HUES48 (cell line): ENCODE data around the gene CINP.
"Not testable (repeated sequence)": the region's sequence is repeated elsewhere in the genome, so short reads cannot be mapped to it uniquely, and the experiment has no call there.

Experiments used
- H3K27ac ChIP-seq: one replicate; pipeline ENCODE4 v1.7.0; 2013; ENCODE audit warnings: low read depth, low read length, inconsistent platforms
- H3K27me3 ChIP-seq: 2 replicates; pipeline ENCODE4 v1.6.1; 2013; ENCODE audit warnings: mild to moderate bottlenecking, low read length; ENCODE audit not compliant: control insufficient read depth, insufficient read depth
- H3K36me3 ChIP-seq: 2 replicates; pipeline ENCODE4 v1.6.1; 2013; ENCODE audit warnings: low read length; ENCODE audit not compliant: control insufficient read depth, insufficient read depth
- H3K4me1 ChIP-seq: 2 replicates; pipeline ENCODE4 v1.6.1; 2013; ENCODE audit warnings: mild to moderate bottlenecking, low read length; ENCODE audit not compliant: control insufficient read depth, insufficient read depth
- H3K4me3 ChIP-seq: 2 replicates; pipeline ENCODE4 v1.5.1; 2013; ENCODE audit warnings: mild to moderate bottlenecking, low read depth, low read length
- H3K9ac ChIP-seq: 2 replicates; pipeline ENCODE4 v1.6.1; 2013; ENCODE audit warnings: mild to moderate bottlenecking, low read depth, low read length, moderate library complexity
- H3K9me3 ChIP-seq: 2 replicates; pipeline ENCODE4 v1.6.1; 2013; ENCODE audit warnings: low read length; ENCODE audit not compliant: control insufficient read depth, insufficient read depth

The CINP gene

GRCh38 chr14:102356280-102356679 is 6.4 kb downstream of the CINP start:
- H3K36me3 ChIP-seq = peaks cover 58% of the 10 kb centered on the region
- H3K9me3 ChIP-seq = no peaks in the 10 kb centered on the region

GRCh38 chr14:102353126-102353619 is 9.5 kb downstream of the CINP start:
- H3K36me3 ChIP-seq = peaks cover 65% of the 10 kb centered on the region
- no peaks in the 10 kb centered on the region for H3K27me3 ChIP-seq
- no peak overlapping the region for H3K27ac ChIP-seq
- no peak overlapping the region for H3K9ac ChIP-seq
- no peaks in the 10 kb centered on the region for H3K9me3 ChIP-seq
- H3K4me1 ChIP-seq = no peaks in the 10 kb centered on the region
- H3K4me3 ChIP-seq = no peak overlapping the region

More at GRCh38 chr14:102356280-102356679, 6.4 kb downstream of the CINP start:
- H3K4me3 ChIP-seq = no peak overlapping the region
- H3K4me1 ChIP-seq = no peaks in the 10 kb centered on the region
- no peak overlapping the region for H3K9ac ChIP-seq
- no peaks in the 10 kb centered on the region for H3K27me3 ChIP-seq
- H3K27ac ChIP-seq = no peak overlapping the region

- Histone ChIP-seq H3K36me3 (peaks cover 64% of the 10 kb centered on the region), H3K9me3 (no peaks in the 10 kb centered on the region), H3K4me1 (no peaks in the 10 kb centered on the region), H3K27ac (no peak overlapping the region), H3K4me3 (no peak overlapping the region), H3K9ac (no peak overlapping the region), H3K27me3 (no peaks in the 10 kb centered on the region)
These were observed 10.5 kb downstream of the CINP start for GRCh38 chr14:102352213-102352612.

GRCh38 chr14:102351593-102351992 is 11.1 kb downstream of the CINP start:
- H3K27ac ChIP-seq = not testable (repeated sequence)

GRCh38 chr14:102351023-102351422 is 11.7 kb downstream of the CINP start:
- peaks cover 61% of the 10 kb centered on the region for H3K36me3 ChIP-seq

More at GRCh38 chr14:102351593-102351992, 11.1 kb downstream of the CINP start:
- H3K4me3 ChIP-seq, H3K4me1 ChIP-seq, H3K27me3 ChIP-seq, H3K9me3 ChIP-seq, H3K9ac ChIP-seq: not testable (repeated sequence)
- peaks cover 66% of the 10 kb centered on the region for H3K36me3 ChIP-seq

GRCh38 chr14:102348376-102348775 is 14.3 kb downstream of the CINP start:
- H3K36me3 ChIP-seq = peaks cover 54% of the 10 kb centered on the region
- no peak overlapping the region for H3K9ac ChIP-seq
- H3K27me3 ChIP-seq = no peaks in the 10 kb centered on the region
- no peak overlapping the region for H3K27ac ChIP-seq
- H3K4me1 ChIP-seq = no peaks in the 10 kb centered on the region
- H3K4me3 ChIP-seq = no peak overlapping the region
- no peaks in the 10 kb centered on the region for H3K9me3 ChIP-seq

More at GRCh38 chr14:102351023-102351422, 11.7 kb downstream of the CINP start:
- Histone ChIP-seq H3K4me1 (no peaks in the 10 kb centered on the region), H3K9me3 (no peaks in the 10 kb centered on the region), H3K27me3 (no peaks in the 10 kb centered on the region), H3K4me3 (no peak overlapping the region), H3K27ac (no peak overlapping the region), H3K9ac (no peak overlapping the region)

GRCh38 chr14:102346645-102347044 is 16.0 kb downstream of the CINP start:
- Histone ChIP-seq H3K36me3 (peaks cover 56% of the 10 kb centered on the region), H3K4me3 (no peak overlapping the region), H3K9me3 (no peaks in the 10 kb centered on the region), H3K27me3 (no peaks in the 10 kb centered on the region), H3K4me1 (no peaks in the 10 kb centered on the region), H3K9ac (no peak overlapping the region), H3K27ac (no peak overlapping the region)

GRCh38 chr14:102345232-102345631 is 17.5 kb downstream of the CINP start:
- Histone ChIP-seq H3K9ac (no peak overlapping the region), H3K4me1 (no peaks in the 10 kb centered on the region), H3K27ac (no peak overlapping the region), H3K4me3 (no peak overlapping the region), H3K27me3 (no peaks in the 10 kb centered on the region), H3K9me3 (no peaks in the 10 kb centered on the region), H3K36me3 (peaks cover 62% of the 10 kb centered on the region)

GRCh38 chr14:102344485-102344884 is 18.2 kb downstream of the CINP start:
- Histone ChIP-seq H3K9ac (no peak overlapping the region), H3K27me3 (no peaks in the 10 kb centered on the region), H3K4me3 (no peak overlapping the region), H3K9me3 (no peaks in the 10 kb centered on the region), H3K4me1 (no peaks in the 10 kb centered on the region), H3K27ac (no peak overlapping the region), H3K36me3 (peaks cover 56% of the 10 kb centered on the region)

GRCh38 chr14:102344084-102344483 is 18.6 kb downstream of the CINP start:
- H3K4me1 ChIP-seq = no peaks in the 10 kb centered on the region
- H3K27ac ChIP-seq = no peak overlapping the region
- H3K27me3 ChIP-seq = no peaks in the 10 kb centered on the region
- H3K4me3 ChIP-seq = no peak overlapping the region
- no peaks in the 10 kb centered on the region for H3K9me3 ChIP-seq
- H3K9ac ChIP-seq = no peak overlapping the region
- peaks cover 56% of the 10 kb centered on the region for H3K36me3 ChIP-seq

GRCh38 chr14:102342238-102342637 is 20.5 kb downstream of the CINP start:
- Histone ChIP-seq H3K27ac (no peak overlapping the region), H3K9ac (no peak overlapping the region), H3K4me1 (no peaks in the 10 kb centered on the region), H3K27me3 (no peaks in the 10 kb centered on the region), H3K9me3 (no peaks in the 10 kb centered on the region), H3K36me3 (peaks cover 54% of the 10 kb centered on the region), H3K4me3 (no peak overlapping the region)

- H3K27ac ChIP-seq = no peak overlapping the region
- peaks cover 54% of the 10 kb centered on the region for H3K36me3 ChIP-seq
- H3K9ac ChIP-seq = no peak overlapping the region
- H3K9me3 ChIP-seq = no peaks in the 10 kb centered on the region
- H3K4me1 ChIP-seq = no peaks in the 10 kb centered on the region
- H3K4me3 ChIP-seq = no peak overlapping the region
- no peaks in the 10 kb centered on the region for H3K27me3 ChIP-seq
These were observed 21.1 kb downstream of the CINP start for GRCh38 chr14:102341566-102341965.
